PC-3 (cell line): ENCODE data around the gene MPZ. TPM values are rescaled to one million over a fixed set of nuclear protein-coding genes. Genes with fewer than 3 reads are reported as not detected.
A peak's percentile ranks its signal among the peaks of the same experiment; 100 is the strongest.

ENCODE experiments used
- ATAC-seq: fragments of 200-7000 bp; cut with Tn5 transposase; 2 replicates; pipeline ENCODE4 v1.9.1; 2020; ENCODE audit warnings: mild to moderate bottlenecking, moderate library complexity
- BruUV-seq: library from RNA; stranded (reverse); fragments of 400-500 nt; replicated peaks from 2 replicates; lab custom pipeline; 2021; lab: Mats Ljungman, UMichigan
- CTCF ChIA-PET: fragments of 300-600 bp; sonication (Branson Sonifier 250); formaldehyde crosslinking; loops from one replicate; lab custom pipeline; 2022; ENCODE audit warnings: antibody characterized with exemption; lab: Charles Lee
- POLR2A ChIA-PET: fragments of 300-600 bp; sonication (Branson Sonifier 250); formaldehyde crosslinking; loops from one replicate; lab custom pipeline; 2022; ENCODE audit warnings: antibody characterized with exemption; ENCODE audit not compliant: unreplicated experiment; lab: Charles Lee
- DNase-seq: peaks from one replicate; pipeline ENCODE4 v3.0.0-alpha.2; 2015
- H2AFZ ChIP-seq: fragments of 300-600 bp; sonication (generic); 2 replicates; pipeline ENCODE4 v1.6.0; 2016; ENCODE audit warnings: antibody characterized with exemption, low read length
- H3F3A ChIP-seq: fragments of 300-600 bp; sonication (generic); one replicate; pipeline ENCODE4 v1.6.0; 2017; ENCODE audit warnings: antibody characterized with exemption, low read length, control low read depth, mild to moderate bottlenecking; ENCODE audit not compliant: unreplicated experiment
- H3K27ac ChIP-seq: fragments of 300-600 bp; sonication (generic); 2 replicates; pipeline ENCODE4 v1.5.1; 2016; ENCODE audit warnings: mild to moderate bottlenecking, low read length
- H3K27me3 ChIP-seq: fragments of 300-600 bp; sonication (generic); 2 replicates; pipeline ENCODE4 v1.6.1; 2016; ENCODE audit warnings: low read length, mixed read lengths
- H3K36me3 ChIP-seq: fragments of 300-600 bp; sonication (generic); 2 replicates; pipeline ENCODE4 v1.6.1; 2016; ENCODE audit warnings: low read depth, mixed run types, low read length, mixed read lengths
- H3K4me1 ChIP-seq: fragments of 300-600 bp; sonication (generic); 2 replicates; pipeline ENCODE4 v1.5.1; 2016; ENCODE audit warnings: low read length; ENCODE audit not compliant: insufficient read depth
- H3K4me2 ChIP-seq: fragments of 300-600 bp; sonication (generic); 2 replicates; pipeline ENCODE4 v1.6.0; 2016; ENCODE audit warnings: low read length
- H3K4me3 ChIP-seq: fragments of 300-600 bp; sonication (generic); 2 replicates; pipeline ENCODE4 v1.5.1; 2016; ENCODE audit warnings: mild to moderate bottlenecking, low read length, mixed read lengths
- H3K79me2 ChIP-seq: fragments of 300-600 bp; sonication (generic); 2 replicates; pipeline ENCODE4 v1.6.1; 2017; ENCODE audit warnings: low read length, mixed read lengths
- H3K9ac ChIP-seq: fragments of 300-600 bp; sonication (generic); 2 replicates; pipeline ENCODE4 v1.6.0; 2016; ENCODE audit warnings: mild to moderate bottlenecking, low read length
- H3K9me2 ChIP-seq: fragments of 300-600 bp; sonication (generic); replicated peaks from 2 replicates; pipeline ENCODE4 v1.6.1; 2016; ENCODE audit warnings: mixed run types, low read length, mixed read lengths
- H3K9me3 ChIP-seq: fragments of 300-600 bp; sonication (generic); 2 replicates; pipeline ENCODE4 v1.6.1; 2016; ENCODE audit warnings: low read length, mixed read lengths
- H4K20me1 ChIP-seq: fragments of 300-600 bp; sonication (generic); 2 replicates; pipeline ENCODE4 v1.6.1; 2016; ENCODE audit warnings: low read length, mixed read lengths
- EZH2 ChIP-seq: fragments of 300-600 bp; sonication (generic); IDR thresholded peaks from one replicate; pipeline ENCODE4 v1.6.1; 2017; ENCODE audit warnings: antibody characterized with exemption, mild to moderate bottlenecking, low read length; ENCODE audit not compliant: unreplicated experiment
- EZH2phosphoT487 ChIP-seq: fragments of 300-600 bp; sonication (generic); IDR thresholded peaks from 2 replicates; pipeline ENCODE4 v1.6.1; 2018; ENCODE audit warnings: mild to moderate bottlenecking, antibody characterized with exemption, low read length, borderline replicate concordance
- intact Hi-C: fragments of 100-400 bp; cut with micrococcal nuclease; formaldehyde crosslinking; loops from 2 replicates; pipeline ENCODE4 v1.9.0; 2023
- total RNA-seq: library from RNA; depleted of rRNA; stranded (reverse); fragments of >200 nt; gene quantifications from 2 replicates; pipeline ENCODE4 v1.2.3, GENCODE V29; 2014
- TF ChIP-seq, protein P1 (sequence below): fragments of 300-600 bp; sonication (generic); conservative IDR thresholded peaks from 2 replicates; pipeline ENCODE4 v1.5.1; 2017; ENCODE audit warnings: antibody characterized with exemption, low read depth, mild to moderate bottlenecking, low read length

MPZ gene
- total RNA-seq, 1 experiment from 2014 or later, result 0.18 TPM

DNA sequence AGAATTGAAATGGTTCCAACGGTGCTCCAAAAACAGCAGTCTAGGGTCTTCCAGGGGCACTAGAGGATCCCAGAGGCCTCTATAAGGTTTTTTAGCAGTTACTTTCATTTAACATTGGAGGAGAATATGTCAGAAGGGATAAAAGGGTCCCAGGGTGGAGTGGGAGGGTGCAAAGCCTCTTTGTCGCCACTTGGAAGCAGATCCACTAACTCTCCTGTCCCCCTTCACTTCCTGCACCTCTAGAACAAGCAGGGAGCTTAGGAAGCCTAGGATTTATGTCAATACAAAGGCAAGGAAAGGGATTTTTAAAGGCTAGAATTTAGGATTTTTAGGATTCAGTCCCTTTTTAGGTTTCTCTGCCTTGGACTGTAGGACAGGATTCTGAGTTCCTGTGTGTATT is 42.9 kb downstream of the MPZ start:
- TF ChIP-seq EZH2, result no peak
- no peak for TF ChIP-seq EZH2phosphoT487
- TF ChIP-seq, protein P1, sequence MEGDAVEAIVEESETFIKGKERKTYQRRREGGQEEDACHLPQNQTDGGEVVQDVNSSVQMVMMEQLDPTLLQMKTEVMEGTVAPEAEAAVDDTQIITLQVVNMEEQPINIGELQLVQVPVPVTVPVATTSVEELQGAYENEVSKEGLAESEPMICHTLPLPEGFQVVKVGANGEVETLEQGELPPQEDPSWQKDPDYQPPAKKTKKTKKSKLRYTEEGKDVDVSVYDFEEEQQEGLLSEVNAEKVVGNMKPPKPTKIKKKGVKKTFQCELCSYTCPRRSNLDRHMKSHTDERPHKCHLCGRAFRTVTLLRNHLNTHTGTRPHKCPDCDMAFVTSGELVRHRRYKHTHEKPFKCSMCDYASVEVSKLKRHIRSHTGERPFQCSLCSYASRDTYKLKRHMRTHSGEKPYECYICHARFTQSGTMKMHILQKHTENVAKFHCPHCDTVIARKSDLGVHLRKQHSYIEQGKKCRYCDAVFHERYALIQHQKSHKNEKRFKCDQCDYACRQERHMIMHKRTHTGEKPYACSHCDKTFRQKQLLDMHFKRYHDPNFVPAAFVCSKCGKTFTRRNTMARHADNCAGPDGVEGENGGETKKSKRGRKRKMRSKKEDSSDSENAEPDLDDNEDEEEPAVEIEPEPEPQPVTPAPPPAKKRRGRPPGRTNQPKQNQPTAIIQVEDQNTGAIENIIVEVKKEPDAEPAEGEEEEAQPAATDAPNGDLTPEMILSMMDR, result no peak
- H3K4me2 ChIP-seq, result no peak overlapping the region
- POLR2A ChIA-PET, result interaction anchor here (0.6 kb wide), 1 partner anchor 29 kb away, joined by 4 read pairs; no protein-coding TSS in a partner anchor

DNA sequence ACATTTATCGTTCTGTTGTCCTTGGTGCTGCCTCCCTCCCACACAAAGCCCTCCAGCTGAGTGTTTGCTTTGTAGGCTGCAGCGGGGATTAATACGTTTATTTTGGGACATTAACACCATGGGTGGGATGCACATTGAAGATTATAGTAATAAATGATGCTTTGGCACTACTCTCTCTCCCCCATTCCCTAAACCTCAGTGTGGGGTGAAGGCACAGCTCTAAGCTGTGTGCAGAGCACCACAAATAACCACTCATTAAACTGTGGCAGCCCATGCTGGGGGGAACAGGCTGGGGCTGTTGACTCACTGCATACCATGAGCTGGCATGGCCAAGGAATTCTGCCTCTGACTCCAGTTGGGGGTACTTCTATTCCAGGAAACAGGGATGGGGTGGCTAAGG is 43.6 kb downstream of the MPZ start:
- CTCF ChIA-PET, result no interaction called here
- Histone ChIP-seq H3K79me2 (no peaks in the 10 kb centered on the region), H3K9ac (no peak overlapping the region), H3F3A (no peaks in the 10 kb centered on the region), H3K27ac (no peak overlapping the region), H4K20me1 (no peaks in the 10 kb centered on the region), H3K4me2 (no peak overlapping the region), H3K4me1 (no peaks in the 10 kb centered on the region; the same call in 1 of the 2 replicates), H2AFZ (no peak overlapping the region), H3K4me3 (no peak overlapping the region), H3K9me3 (no peaks in the 10 kb centered on the region), H3K27me3 (no peaks in the 10 kb centered on the region), H3K36me3 (no peaks in the 10 kb centered on the region), H3K9me2 (no peaks in the 10 kb centered on the region)
- ATAC-seq (peak; percentile 38; the same call in 1 of the 2 replicates), DNase-seq (peak; percentile 41)
- BruUV-seq, result no TSS peak
- POLR2A ChIA-PET, result no interaction called here
- intact Hi-C loops, result no loop called here
- TF ChIP-seq EZH2, result no peak
- no peak for TF ChIP-seq EZH2phosphoT487
- TF ChIP-seq, protein P1, result no peak

More for the DNA sequence above, 42.9 kb downstream of the MPZ start:
- Histone ChIP-seq H3K36me3 (no peaks in the 10 kb centered on the region), H3K27me3 (no peaks in the 10 kb centered on the region), H3K4me3 (no peak overlapping the region), H4K20me1 (no peaks in the 10 kb centered on the region), H2AFZ (no peak overlapping the region), H3K9me2 (no peaks in the 10 kb centered on the region), H3K79me2 (no peaks in the 10 kb centered on the region), H3K9ac (no peak overlapping the region), H3K9me3 (no peaks in the 10 kb centered on the region), H3K27ac (no peak overlapping the region), H3F3A (no peaks in the 10 kb centered on the region), H3K4me1 (no peaks in the 10 kb centered on the region; the same call in 1 of the 2 replicates)
- intact Hi-C loops, result no loop called here
- DNase-seq, result no peak
- BruUV-seq, result no TSS peak
- ATAC-seq, result no peak
- CTCF ChIA-PET, result no interaction called here

GRCh38 chr1:161265305-161265704 is 44.5 kb downstream of the MPZ start:
- Histone ChIP-seq H3K4me2 (no peak overlapping the region), H4K20me1 (no peaks in the 10 kb centered on the region), H3K4me3 (no peak overlapping the region), H3K9me2 (no peaks in the 10 kb centered on the region), H3K4me1 (no peaks in the 10 kb centered on the region; the same call in 1 of the 2 replicates), H3K79me2 (no peaks in the 10 kb centered on the region), H3F3A (no peaks in the 10 kb centered on the region), H3K9ac (no peak overlapping the region), H3K9me3 (no peaks in the 10 kb centered on the region), H3K27me3 (peaks cover 5% of the 10 kb centered on the region), H3K27ac (no peak overlapping the region), H2AFZ (no peak overlapping the region), H3K36me3 (no peaks in the 10 kb centered on the region)
- TF ChIP-seq EZH2phosphoT487 (no peak), EZH2 (no peak)
- TF ChIP-seq, protein P1, result no peak
- intact Hi-C loops, result no loop called here
- no TSS peak for BruUV-seq
- no peak for DNase-seq
- CTCF ChIA-PET, result no interaction called here
- ATAC-seq, result no peak
- POLR2A ChIA-PET, result no interaction called here
